Kidney glomerular epithelial cell (primary cell): ENCODE data around the gene NTSR2.
"Not testable (repeated sequence)": the region's sequence is repeated elsewhere in the genome, so short reads cannot be mapped to it uniquely, and the experiment has no call there.

Experiments used
- DNase-seq: peaks from one replicate; lab custom pipeline; 2025; lab: John Stamatoyannopoulos, UW

Gene NTSR2

DNA sequence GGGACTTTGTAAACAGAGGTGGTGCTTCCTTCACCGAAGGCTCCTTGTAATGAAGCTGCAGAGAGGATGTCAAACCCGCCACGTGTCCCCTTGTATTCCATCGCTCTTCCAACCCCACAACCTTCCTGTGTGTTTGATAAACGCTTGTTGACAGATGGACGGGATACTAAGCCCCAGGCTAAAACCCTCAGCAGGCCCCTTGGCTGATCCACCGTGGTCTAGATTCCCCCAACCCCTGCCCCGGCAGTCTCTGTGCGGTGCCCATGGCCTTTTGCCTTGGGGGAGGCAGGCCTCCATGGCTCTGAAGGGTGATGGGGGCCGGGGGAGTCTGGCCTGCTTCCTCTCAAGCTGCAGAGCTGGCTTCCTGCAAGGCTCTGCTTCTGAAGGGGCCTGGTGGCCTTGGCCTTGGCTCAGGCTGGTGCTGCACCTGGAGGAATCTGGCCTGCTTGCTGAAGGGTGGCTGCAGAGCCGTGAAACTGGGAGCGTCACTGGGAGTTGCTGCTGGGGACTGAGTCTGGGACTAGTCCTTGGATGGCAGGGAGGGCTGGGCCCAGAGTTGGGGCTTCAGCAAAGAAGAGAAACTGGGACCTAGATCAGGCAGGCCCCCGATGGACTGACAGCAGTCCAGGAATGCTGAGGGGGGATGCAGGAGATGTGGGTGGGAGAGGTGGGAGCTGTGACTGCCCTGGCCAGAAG, 9.6 kb upstream of the NTSR2 start:
- DNase-seq: no peak

DNA sequence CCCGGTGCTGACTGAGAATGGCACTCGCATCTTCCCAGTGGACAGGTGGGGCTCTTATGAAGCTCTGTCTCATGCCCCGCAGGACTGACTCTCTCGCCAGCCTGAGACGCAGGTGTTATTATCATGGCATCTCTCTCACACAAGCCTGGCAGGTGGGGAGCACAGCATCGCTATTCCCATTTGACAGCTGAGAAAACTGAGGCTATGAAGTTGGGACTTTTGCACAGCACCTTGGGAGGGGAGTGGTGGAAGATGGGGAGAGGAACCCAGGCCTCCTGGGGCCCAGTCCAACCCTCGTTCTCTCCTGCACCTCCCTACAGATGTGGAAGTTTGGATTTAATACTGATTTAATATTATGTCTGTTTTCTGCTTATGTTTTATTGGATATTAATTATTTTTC, 9.0 kb upstream of the NTSR2 start:
- DNase-seq: no peak

DNA sequence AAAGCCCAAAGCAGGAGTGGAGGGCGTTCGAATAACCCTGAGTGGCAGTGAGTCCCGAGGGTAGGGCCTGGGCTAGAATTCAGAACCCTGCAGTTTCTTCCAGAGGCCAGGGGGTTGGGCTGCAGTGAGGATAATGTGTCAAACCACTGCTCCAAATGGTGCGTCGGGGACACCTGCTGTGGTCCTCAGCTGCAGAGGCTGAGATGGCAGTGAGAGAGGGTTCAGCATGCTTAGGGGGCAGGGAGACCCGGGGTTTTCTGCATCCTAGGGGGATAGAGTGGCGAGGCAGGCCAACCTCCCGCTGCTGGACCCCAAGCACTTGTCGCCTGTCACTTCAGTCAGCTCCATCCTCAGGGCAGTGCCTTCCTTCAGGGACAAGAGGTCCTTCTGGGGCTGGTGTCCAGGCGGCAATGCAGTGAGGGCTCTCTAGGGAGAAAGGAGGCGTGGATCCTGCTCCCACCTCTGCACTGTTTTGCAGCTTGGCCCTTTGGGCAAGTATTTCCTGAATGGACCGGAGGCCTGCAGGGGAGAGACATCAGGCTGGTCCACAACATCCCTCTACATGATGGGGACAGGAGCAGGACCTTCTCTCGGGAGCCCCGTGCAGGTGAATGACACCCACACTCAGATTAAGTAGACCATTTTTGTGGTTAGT, 8.4 kb upstream of the NTSR2 start:
- DNase-seq: no peak

DNA sequence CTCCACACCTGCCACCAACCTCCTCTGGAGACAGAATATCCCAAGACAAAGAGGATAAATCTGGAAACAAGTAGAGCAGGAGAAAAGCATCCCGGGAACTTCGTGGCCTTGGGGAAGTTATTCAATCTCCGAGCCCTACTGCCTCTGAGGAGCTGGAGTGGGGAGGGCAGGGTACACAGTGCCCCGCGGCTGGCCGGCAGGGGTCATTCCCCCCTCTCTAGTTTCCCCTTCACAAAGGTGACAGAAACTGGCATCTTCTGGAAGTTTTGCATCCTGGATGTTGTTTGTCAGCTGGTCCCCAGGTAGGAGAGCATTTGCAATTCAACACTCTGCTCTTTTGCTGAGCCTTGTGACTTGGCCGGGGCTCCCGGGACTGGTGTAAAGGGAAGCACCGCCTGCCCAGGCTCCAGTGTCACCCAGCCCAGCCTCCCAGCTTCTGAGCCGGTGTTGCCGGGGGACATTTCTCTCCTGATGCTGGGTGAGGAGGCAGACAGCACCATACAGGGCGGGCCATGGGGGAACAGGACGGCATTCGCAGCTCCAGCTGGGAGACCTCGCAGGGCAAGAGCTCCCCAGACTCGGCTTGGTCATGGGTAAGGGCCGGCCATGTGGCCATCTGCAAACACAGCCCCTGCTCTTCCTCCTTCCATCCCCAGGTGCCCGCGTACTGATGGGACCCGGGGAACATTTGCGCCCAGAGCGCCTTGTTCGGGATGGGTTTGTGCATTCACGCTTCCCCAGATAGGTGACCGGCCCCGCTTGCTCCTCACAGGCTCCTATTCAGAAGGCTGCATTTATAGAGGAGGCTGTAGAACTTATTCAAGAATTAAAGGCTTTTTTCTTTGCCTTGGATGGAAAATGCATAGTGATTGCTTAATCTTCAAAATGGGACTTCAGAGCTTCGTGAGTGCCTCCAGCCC, 7.4 kb upstream of the NTSR2 start:
- DNase-seq: no peak

DNA sequence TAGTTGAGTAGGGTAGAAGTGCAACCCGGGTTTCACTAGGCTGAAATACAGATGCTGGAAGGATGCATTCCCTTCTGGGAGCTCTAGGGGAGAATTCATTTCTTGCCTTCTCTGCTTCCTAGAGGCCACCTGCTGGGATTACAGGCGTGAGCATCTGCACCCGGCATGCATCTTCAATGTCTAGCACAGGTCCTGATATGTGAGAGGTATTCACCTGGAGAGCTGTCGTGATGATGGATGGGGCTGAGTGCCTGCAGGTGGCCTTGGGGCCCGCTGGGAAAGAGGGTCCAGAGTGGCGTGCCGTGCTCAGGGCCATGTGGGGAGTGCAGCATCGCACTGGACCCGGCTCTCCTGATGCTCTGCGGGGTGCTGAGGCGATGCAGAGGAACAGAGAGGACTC, 6.6 kb upstream of the NTSR2 start:
- DNase-seq: no peak

DNA sequence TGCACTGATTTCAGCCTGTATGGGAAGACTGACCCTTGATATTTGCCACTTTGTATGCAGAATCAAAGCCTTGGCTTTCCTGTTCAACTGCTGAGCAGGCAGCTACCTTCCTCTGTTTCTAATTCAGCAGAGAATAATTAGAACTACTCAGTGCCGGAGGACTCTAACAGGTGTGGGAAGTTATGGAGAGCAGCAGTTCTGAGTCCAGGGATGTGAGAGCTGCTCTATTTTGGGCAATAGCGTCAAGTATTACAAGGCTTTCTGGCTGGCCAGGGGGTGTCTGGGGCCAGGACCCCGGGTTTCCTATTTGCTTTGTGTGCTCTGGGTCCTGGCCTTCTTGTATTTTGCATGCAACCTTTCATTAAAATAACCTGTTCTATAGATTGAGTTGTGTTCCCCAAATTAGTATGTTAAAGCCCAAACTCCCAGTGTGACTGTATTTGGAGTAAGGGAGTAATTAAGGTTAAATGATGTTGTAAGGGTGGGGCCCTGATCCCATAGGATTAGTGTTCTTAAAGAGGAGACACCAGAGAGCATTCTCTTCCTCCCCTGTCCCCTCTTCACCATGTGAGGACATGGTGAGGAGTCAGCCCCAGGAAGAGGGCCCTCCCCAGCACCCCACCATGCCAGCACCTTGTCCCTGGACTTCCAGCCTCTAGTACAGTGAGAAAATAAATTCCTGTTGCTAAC, 5.6 kb upstream of the NTSR2 start:
- DNase-seq: no peak

DNA sequence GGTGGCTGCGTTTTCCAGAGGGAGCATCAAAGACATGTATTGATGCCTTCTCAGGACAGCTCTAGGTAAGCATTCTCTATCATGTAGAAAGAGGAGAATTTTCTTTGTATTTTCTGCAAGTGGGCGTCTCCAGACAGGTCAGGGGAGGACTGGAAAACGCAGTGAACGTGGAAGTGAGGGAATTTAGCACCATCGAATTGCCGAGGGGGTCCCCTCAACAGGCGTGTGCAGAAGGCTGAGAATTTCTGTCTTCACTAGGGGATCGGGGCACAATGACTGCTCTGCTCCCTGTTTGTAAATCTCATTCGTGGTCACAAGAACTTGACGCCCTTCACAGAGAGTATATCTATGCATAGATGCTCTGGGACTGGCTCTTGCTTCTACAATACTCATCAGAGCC, 5.0 kb upstream of the NTSR2 start:
- no peak for DNase-seq

DNA sequence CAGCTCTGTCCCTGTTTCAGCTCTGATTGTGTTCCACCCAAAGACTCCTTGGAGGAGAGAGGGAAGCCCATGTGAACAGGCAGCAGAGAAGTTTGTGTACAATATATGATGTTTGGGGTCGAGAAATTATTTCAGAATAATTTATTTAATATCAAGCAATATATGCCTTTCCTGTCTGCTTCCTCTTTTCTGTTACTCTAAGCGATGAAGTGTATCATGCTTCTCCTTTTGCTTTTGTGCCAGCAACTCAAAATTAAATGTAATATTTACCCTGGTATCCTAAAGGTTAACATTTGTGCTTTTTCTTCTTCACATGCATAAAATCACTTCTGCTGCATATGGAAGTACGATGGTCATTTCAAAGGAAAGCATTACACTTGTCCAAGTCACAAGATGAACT, 2.4 kb upstream of the NTSR2 start:
- DNase-seq: no peak

DNA sequence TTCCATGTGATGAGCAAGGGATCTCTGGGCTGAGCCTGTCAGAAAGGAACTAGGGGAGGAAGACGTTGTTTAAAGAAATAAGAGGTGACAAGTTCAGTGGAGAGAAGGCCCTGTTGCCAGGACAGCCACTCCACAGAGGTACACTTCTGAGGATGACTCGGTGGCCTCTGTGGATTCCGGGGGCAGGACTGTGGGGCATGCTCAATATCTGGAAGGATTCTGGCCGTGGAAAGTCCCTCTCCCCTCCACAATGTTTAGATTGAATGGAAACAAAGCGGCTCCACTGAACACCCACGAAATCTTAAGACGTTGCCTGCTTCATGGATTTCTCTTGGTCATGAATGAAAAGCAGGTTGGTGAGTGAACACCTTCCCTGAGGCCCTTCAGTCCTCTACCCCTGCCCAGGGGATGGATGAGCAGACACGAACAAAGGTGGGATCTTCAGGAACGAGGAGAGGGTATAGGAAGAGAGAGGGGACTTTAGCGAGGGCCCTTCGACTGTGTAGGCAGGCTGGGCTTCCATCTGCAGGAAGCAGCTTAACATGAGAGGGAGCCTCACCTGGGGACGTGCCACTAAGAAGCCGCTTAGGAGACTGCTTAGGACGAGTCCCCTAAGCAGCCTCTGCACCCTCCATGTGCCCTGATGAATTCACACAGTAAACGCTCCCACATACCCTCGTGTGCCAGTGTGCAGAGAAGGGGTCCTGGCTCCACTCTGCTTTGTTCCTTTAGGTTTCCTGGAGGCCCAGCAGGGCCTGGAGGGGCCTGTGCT, 1.9 kb downstream of the NTSR2 start:
- DNase-seq: no peak

DNA sequence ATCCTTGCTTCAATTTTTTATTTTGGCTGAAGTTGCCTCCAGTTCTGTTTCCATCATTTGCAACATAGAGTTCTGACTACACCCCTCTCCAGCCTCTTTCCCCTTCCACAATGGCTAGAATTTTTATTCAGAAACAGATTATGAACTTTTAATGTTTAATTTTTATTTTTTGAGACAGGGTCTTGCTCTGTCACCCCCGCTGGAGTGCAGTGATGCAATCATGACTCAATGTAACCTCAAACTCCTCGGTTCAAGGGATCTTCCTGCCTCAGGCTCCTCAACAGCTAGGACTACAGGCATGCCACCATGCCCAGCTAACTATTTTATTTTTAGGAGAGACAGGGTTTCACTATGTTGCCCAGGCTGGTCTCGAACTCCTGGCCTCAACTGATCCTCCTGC, 2.8 kb downstream of the NTSR2 start:
- DNase-seq: no peak

DNA sequence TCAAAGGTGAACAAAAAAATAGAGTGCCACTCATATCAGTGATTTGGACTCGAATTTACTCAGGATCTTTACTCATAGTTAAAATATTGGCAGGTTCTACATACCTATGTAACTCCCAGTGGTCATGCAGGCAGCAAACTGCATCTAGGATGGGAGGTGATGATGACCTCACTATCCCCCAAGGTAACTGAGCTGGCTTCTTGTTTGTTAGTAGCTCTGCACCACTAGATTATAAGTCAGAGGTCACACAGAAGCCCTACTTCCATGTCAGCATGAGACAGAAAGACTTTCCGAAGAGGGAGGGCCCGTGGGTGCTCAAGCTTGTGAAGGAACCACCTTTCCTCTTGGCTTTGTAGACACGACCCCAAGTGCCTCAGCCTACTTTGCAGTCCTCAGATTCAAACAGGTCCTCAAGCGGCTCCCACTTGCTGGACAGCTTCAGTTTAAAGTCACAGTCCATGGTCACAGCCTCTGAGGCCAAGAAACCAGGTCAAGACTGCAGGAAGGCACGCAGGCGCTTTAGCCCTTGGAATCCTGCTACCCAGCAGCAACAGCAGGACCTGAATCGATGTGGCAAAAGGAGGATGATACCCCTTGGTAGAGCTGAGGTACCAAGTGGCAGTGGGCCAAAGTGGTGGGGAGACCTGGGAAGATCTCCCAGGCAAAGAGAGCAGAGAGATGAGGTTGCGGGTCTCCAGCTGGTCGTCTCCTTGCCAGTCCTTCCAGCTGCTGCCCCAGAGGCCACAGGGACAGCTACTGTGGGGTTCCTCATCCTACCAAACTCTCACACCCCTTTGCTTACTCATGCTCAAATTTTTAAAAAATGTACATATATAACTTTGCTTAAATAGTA, 4.3 kb downstream of the NTSR2 start:
- DNase-seq: no peak

DNA sequence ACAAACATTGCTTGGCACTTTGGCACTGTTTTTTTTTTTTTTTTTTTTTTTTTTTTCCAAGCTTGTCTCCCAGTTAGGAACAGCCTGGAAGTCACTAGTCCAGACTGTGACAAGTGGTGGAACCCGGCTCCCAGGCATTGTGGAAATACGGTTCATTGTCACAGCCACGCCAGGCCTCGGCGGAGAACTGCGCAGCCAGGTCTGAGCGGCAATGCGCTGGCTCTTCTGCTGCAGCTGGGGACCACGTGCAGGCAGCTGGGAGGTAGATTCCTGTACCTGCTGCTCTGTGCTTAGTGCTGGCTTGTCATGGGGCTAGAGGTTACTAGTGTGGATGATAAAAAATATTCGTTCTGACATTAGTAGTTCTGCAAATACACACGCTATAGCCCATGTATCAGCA, 5.0 kb downstream of the NTSR2 start:
- DNase-seq: no peak

DNA sequence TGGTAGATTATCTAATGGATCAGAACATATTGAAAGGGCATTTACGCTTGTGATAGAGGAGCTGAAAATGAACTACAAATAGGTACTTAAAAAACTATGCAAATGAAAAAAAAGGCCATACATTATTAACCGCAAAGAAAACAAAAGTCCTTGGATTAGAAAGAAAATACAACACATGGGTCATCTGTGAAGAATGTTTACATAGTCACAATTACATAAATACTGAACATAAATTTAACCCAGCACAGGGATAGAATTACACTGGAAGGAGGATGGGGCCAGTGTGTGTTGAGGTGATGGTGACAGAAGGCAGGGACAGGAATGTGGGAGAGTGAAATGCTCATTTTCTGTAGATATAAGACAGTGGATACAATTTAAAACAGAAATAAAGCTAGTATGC, 6.6 kb downstream of the NTSR2 start:
- DNase-seq: no peak

DNA sequence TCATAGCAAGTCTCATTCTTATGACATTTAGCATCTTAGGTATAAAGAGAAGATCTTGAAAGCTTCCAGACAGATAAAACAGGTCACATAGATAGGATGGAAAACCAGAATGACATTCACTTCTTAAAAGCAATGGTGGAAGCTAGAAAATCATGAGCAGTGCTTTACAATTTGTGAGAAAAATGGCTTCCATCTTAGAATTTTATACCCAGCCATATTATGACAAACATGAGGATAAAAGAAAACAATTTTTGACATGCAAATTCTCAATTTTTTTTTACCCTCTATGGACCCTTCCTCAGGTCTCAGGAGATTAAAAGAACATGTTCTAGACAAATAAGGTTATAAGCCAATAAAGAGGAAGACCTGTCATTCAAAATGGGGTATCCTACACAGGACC, 7.1 kb downstream of the NTSR2 start:
- no peak for DNase-seq

DNA sequence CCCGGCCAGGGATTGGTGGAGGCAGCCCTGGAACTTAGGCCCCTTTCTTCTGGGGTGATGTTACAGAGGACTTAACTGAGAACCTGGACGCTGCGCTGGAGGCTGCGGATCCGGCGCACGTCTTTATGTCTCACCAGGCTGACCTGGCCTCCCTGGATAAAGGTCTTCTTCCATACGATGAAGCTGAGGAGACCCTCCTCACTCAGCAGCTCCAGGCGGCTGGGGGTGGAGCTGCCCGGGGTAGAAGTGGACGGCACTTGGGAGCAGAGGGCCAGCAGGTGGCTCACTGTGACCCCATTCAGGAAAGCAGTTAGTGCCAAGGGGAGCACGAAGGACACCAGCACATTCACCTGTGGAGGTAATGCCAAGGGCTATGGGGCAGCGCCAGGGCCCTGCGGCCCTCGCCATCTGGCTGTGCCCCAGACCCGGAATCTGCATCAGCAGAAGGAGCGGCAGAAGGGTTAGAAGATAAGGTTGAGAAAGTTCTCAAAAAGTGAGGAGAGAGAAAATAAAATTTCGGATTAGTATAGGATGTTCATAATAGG, 8.0 kb downstream of the NTSR2 start:
- DNase-seq: no peak

DNA sequence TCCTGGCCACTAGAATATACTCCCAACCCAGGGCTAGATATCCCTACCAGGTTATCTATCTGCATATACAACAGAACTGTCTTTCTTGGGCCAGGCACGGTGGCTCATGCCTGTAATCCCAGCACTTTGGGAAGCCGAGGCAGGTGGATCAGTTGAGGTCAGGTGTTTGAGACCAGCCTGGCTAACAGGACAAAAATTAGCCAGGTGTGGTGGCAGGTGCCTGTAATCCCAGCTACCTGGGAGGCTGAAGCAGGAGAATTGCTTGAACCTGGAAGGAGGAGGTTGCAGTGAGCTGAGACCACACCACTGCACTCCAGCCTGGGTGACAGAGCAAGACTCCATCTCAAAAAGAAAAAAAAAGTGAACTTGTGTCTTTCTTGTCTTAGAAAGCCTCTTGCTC, 9.6 kb downstream of the NTSR2 start:
- not testable (repeated sequence) for DNase-seq

DNA sequence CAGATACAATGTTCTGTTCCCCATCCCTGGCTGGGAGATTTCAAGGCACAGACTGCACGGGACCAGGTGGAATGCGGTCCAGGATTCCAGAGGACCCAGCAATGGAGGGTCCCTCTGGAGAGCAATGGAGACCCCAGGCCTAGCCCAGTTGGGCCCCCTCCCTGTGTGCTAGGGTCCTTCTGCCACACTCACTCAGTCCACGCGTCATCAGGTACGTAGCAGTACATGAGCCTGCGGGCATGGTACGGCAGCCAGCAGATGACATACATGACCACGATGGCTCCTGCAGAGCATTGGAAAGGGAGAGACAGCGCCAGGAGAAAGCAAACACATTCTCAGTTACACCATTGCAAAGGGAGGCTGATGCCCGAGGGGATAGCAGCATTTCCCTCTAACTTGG, 10.1 kb downstream of the NTSR2 start:
- DNase-seq: no peak

DNA sequence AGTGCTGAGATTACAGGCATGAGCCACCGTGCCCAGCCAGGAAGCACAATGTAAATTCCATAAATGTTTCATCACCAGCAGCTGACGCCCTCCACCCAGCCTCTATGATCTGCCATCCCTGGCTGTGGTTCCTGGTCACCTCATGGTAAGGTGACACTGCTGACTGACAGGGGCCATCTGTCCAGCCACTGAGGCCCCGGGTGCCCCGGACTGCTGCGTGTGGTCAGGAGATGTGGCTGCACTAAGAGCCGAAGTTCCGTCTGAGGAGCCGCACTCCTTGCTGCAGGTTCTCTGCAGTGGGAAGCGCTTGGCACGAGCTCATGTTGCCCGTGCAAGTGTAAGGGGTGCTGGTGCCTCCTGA, 10.9 kb downstream of the NTSR2 start:
- DNase-seq: no peak

DNA sequence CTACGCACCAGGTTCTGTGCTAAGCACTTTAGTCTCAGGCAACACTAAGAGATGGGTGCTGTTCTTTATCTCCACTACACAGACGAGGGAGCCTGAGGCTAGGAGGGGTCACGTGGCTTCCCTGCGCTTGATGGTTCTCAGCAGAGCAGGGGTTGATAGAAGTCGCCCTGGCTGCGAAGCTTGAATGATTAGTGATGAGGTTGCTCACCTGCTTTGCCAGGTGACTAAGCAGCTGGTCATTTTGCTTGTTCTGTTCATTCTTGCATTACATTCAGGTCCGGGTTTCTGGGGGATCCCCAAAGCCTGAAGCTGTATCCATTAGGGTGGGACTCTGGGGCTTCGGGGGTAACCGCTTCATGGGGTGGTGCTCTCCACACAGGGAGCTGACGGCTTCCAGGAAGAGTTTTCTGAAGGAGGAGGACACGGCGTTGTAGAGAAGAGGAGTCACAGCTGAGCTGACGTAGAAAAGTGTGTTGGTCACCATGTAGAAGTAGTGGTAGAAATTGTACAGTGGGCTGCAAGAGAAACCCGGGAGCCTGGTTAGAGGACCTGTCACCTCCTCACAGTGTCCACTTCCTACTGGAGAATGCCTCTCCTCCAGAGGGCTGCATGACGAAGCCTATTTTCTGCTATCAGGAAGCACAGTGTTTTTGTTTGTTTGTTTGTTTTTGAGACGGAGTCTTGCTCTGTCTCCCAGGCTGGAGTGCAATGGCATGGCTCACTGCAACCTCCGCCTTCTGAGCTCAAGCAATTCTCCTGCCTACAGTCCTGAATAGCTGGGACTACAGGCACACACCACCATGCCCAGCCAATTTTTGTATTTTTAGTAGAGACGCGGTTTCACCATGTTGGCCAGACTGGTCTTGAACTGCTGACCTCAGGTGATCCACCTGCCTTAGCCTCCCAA, 11.5 kb downstream of the NTSR2 start:
- DNase-seq: no peak
